Endothelial cell of umbilical vein (primary cell): ENCODE results near the gene CD151.

Experiments used
- EZH2 ChIP-seq: IDR thresholded peaks from 2 replicates; pipeline ENCODE4 v1.6.1; 2012; ENCODE audit warnings: borderline replicate concordance, low read depth, mild to moderate bottlenecking, moderate library complexity, low read length, inconsistent platforms; ENCODE audit not compliant: severe bottlenecking
- GATA2 ChIP-seq: IDR thresholded peaks from 2 replicates; pipeline ENCODE4 v1.7.0; 2011; ENCODE audit warnings: low read depth, mild to moderate bottlenecking, moderate library complexity, mixed read lengths, low read length; ENCODE audit not compliant: insufficient read length, insufficient read depth
- JUN ChIP-seq: IDR thresholded peaks from 2 replicates; pipeline ENCODE4 v1.6.1; 2011; ENCODE audit warnings: borderline replicate concordance, low read depth; ENCODE audit not compliant: insufficient read length, insufficient read depth
- MYC ChIP-seq: IDR thresholded peaks from one replicate; pipeline ENCODE4 v1.6.1; 2011; ENCODE audit warnings: mild to moderate bottlenecking, low read depth, low read length
- POLR2A ChIP-seq: IDR thresholded peaks from 2 replicates; pipeline ENCODE4 v1.6.1; 2012; ENCODE audit warnings: low read depth, mild to moderate bottlenecking, control low read depth, low read length
- POLR2AphosphoS5 ChIP-seq: IDR thresholded peaks from 2 replicates; pipeline ENCODE4 v1.6.1; 2012; ENCODE audit warnings: low read depth, mild to moderate bottlenecking, control low read depth, low read length, moderate library complexity; ENCODE audit not compliant: insufficient read depth
- TF ChIP-seq, protein P1 (sequence below), 2 donors: IDR thresholded peaks; 1 replicate in 1 of 2; 2 replicates in 1 of 2; pipeline ENCODE4 v1.5.1; 2011; ENCODE audit warnings: low read length in 2 of 2, mild to moderate bottlenecking in 2 of 2, moderate library complexity in 2 of 2, control low read depth in 1 of 2, inconsistent platforms in 1 of 2, low read depth in 1 of 2; ENCODE audit not compliant: insufficient read depth in 1 of 2; ENCODE audit errors: extremely low read depth in 1 of 2
- TF ChIP-seq, protein P2 (sequence below): IDR thresholded peaks from 2 replicates; pipeline ENCODE4 v1.6.1; 2011; ENCODE audit not compliant: insufficient read depth, insufficient read length

DNA sequence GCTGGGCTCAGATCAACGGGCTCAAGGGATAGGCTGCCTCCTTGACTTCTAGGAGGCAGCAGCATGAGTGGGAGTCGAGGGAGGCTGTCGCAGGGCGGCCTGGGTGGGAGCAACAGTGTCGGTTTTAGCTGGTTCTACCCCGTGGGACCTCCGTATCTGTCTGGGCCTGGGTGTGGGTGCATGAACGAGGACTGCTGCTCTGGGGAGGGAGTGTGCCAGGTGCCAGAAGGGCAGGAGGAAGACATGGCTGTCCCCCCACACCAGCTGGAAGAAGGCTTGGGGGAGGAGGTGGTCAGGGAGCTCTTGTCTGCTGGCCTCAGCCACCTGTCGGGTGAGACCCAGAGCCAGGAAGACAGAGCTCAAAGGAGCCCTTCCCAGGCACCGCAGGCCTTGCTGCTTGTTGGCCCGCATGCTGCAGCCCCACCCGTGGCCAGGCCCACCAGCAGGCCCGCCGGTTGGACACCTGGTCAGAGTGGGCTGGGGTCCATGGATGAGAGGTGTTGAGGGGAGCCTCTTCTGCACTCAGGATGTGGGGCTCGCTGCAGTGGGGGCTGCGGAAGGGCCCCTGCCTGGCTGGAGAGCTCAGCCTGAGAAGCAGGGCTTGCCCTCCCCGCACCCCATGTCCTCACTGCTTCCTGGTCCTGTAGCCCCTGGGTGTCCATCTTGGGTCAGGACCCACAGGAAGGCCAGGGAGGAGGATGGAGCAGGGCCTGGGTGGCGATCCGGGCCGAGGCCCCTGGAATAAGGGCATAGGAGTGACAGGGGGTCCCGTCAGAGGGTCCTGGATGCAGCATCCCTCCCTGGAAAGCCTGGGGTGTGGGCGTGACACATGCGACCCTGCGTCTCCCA, 46.3 kb upstream of the CD151 start:
- TF ChIP-seq EZH2, result no peak
- TF ChIP-seq, protein P1, sequence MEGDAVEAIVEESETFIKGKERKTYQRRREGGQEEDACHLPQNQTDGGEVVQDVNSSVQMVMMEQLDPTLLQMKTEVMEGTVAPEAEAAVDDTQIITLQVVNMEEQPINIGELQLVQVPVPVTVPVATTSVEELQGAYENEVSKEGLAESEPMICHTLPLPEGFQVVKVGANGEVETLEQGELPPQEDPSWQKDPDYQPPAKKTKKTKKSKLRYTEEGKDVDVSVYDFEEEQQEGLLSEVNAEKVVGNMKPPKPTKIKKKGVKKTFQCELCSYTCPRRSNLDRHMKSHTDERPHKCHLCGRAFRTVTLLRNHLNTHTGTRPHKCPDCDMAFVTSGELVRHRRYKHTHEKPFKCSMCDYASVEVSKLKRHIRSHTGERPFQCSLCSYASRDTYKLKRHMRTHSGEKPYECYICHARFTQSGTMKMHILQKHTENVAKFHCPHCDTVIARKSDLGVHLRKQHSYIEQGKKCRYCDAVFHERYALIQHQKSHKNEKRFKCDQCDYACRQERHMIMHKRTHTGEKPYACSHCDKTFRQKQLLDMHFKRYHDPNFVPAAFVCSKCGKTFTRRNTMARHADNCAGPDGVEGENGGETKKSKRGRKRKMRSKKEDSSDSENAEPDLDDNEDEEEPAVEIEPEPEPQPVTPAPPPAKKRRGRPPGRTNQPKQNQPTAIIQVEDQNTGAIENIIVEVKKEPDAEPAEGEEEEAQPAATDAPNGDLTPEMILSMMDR (IDR thresholded peaks at IDR 0.05; ENCODE audit: extremely low read depth in 1 of 2, insufficient read depth in 1 of 2, low read depth in 1 of 2, low read length in 2 of 2), result no peak
- TF ChIP-seq POLR2A, result peak; percentile 5
- TF ChIP-seq, protein P2, sequence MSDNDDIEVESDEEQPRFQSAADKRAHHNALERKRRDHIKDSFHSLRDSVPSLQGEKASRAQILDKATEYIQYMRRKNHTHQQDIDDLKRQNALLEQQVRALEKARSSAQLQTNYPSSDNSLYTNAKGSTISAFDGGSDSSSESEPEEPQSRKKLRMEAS, result no peak
- TF ChIP-seq POLR2AphosphoS5, result no peak
- no peak for TF ChIP-seq GATA2
- no peak for TF ChIP-seq JUN
- no peak for TF ChIP-seq MYC
